Measurements from ENCODE around the gene LARP1.

DNA sequence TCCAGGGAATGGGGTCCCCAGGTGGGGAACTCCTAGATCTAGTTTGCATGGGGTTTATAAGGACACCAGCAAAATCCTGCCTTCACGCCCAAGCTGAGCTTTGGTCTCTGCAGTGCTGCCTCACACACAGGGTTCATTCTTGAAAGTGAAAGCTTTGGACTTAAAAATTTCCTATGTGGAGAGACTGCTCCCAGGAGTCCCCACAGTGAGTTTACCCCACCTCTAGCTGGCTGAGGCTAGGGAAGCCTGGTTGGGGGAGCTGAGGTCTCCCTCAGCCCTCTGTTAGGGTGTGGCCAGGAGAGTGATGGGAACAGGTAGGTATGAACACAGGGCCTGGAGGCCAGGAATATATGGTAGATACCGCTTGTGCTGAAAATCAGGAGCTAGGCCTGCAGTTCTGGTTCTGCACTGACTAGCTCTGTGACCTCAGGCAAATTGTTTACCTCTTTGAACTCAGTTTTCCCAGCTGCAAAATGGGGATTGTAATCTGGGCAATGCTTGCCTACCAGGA is 41.5 kb upstream of the LARP1 start:
- TF ChIP-seq CTCF (conservative IDR thresholded peaks at IDR 0.05; ENCODE audit: low read length) (no peak), EZH2phosphoT487 (IDR thresholded peaks at IDR 0.05; ENCODE audit: borderline replicate concordance) (no peak)
